Liver (tissue), 9 donors: ENCODE data around the gene BLVRA. TPM values are rescaled to one million over a fixed set of nuclear protein-coding genes. Genes with fewer than 3 reads are reported as not detected.

Experiments
- DNase-seq: peaks from one replicate; pipeline ENCODE4 v3.0.0-alpha.2; 2017; ENCODE audit warnings: low spot score
- H3K27ac ChIP-seq, 2 donors: one replicate each; pipeline ENCODE4 v1.7.0; 2013; ENCODE audit warnings: inconsistent platforms in 2 of 2, low read length in 2 of 2, control low read depth in 1 of 2, low read depth in 1 of 2, mild to moderate bottlenecking in 1 of 2
- H3K27me3 ChIP-seq, 4 donors: one replicate each; pipeline versions ENCODE4 v1.6.1 to v1.7.0; 2013; ENCODE audit warnings: low read length in 3 of 4, inconsistent platforms in 1 of 4, mild to moderate bottlenecking in 1 of 4, moderate library complexity in 1 of 4; ENCODE audit not compliant: control insufficient read depth in 4 of 4, insufficient read depth in 4 of 4
- H3K36me3 ChIP-seq, 4 donors: one replicate each; pipeline versions ENCODE4 v1.6.1 to v1.7.0; 2013; ENCODE audit warnings: low read length in 3 of 4, mild to moderate bottlenecking in 3 of 4, low read depth in 1 of 4, moderate library complexity in 1 of 4; ENCODE audit not compliant: control insufficient read depth in 4 of 4, insufficient read depth in 3 of 4
- H3K4me1 ChIP-seq, 4 donors: one replicate each; pipeline versions ENCODE4 v1.6.1 to v1.7.0; 2013; ENCODE audit warnings: low read length in 3 of 4, mild to moderate bottlenecking in 3 of 4, moderate library complexity in 1 of 4; ENCODE audit not compliant: control insufficient read depth in 4 of 4, insufficient read depth in 4 of 4
- H3K4me3 ChIP-seq, 3 donors: one replicate each; pipeline versions ENCODE4 v1.6.1 to v1.7.0; 2013; ENCODE audit warnings: low read length in 3 of 3, control low read depth in 1 of 3, low read depth in 1 of 3, mild to moderate bottlenecking in 1 of 3
- H3K9ac ChIP-seq, 2 donors: one replicate each; pipeline ENCODE4 v1.7.0; 2013; ENCODE audit warnings: low read length in 2 of 2, mild to moderate bottlenecking in 2 of 2, moderate library complexity in 2 of 2, control low read depth in 1 of 2, low read depth in 1 of 2
- H3K9me3 ChIP-seq, 4 donors: one replicate each; pipeline versions ENCODE4 v1.6.1 to v1.7.0; 2013; ENCODE audit warnings: low read length in 3 of 4; ENCODE audit not compliant: control insufficient read depth in 4 of 4
- ATF3 ChIP-seq: IDR thresholded peaks from 2 replicates; pipeline ENCODE4 v1.6.1; 2016; ENCODE audit warnings: antibody characterized with exemption
- EGR1 ChIP-seq, 2 donors: IDR thresholded peaks; 2 replicates each; pipeline ENCODE4 v1.6.1; 2016 to 2018; ENCODE audit warnings: antibody characterized with exemption in 2 of 2, low read depth in 2 of 2
- FOXA1 ChIP-seq: IDR thresholded peaks from 2 replicates; pipeline ENCODE4 v1.6.1; 2016; ENCODE audit warnings: antibody characterized with exemption
- FOXA2 ChIP-seq: IDR thresholded peaks from 2 replicates; pipeline ENCODE4 v1.6.1; 2016; ENCODE audit warnings: antibody characterized with exemption
- GABPA ChIP-seq, 2 donors: IDR thresholded peaks in 1 of 2; conservative IDR thresholded peaks in 1 of 2; 2 replicates each; pipeline ENCODE4 v1.6.1; 2016; ENCODE audit warnings: antibody characterized with exemption in 2 of 2, mild to moderate bottlenecking in 1 of 2, moderate library complexity in 1 of 2
- HNF4A ChIP-seq, 2 donors: conservative IDR thresholded peaks; 2 replicates each; pipeline ENCODE4 v1.6.1; 2016; ENCODE audit warnings: antibody characterized with exemption in 2 of 2, mild to moderate bottlenecking in 2 of 2
- HNF4G ChIP-seq: IDR thresholded peaks from 2 replicates; pipeline ENCODE4 v1.6.1; 2016; ENCODE audit warnings: antibody characterized with exemption
- JUND ChIP-seq, 2 donors: IDR thresholded peaks; 2 replicates each; pipeline ENCODE4 v1.6.1; 2016; ENCODE audit warnings: antibody characterized with exemption in 2 of 2
- NR2F2 ChIP-seq: IDR thresholded peaks from 2 replicates; pipeline ENCODE4 v1.6.1; 2016; ENCODE audit warnings: antibody characterized with exemption
- RAD21 ChIP-seq, 2 donors: IDR thresholded peaks; 2 replicates each; pipeline ENCODE4 v1.6.1; 2016; ENCODE audit warnings: antibody characterized with exemption in 2 of 2, mild to moderate bottlenecking in 2 of 2
- REST ChIP-seq: IDR thresholded peaks from 2 replicates; pipeline ENCODE4 v1.6.1; 2016; ENCODE audit warnings: antibody characterized with exemption, mild to moderate bottlenecking
- RXRA ChIP-seq, 2 donors: IDR thresholded peaks; 2 replicates each; pipeline ENCODE4 v1.6.1; 2017 to 2018; ENCODE audit warnings: antibody characterized with exemption in 2 of 2, mild to moderate bottlenecking in 1 of 2
- SP1 ChIP-seq: IDR thresholded peaks from 2 replicates; pipeline ENCODE4 v1.6.1; 2018; ENCODE audit warnings: antibody characterized with exemption, mild to moderate bottlenecking
- TAF1 ChIP-seq: conservative IDR thresholded peaks from 2 replicates; pipeline ENCODE4 v1.6.1; 2016; ENCODE audit warnings: antibody characterized with exemption, mild to moderate bottlenecking
- YY1 ChIP-seq: IDR thresholded peaks from 2 replicates; pipeline ENCODE4 v1.6.1; 2016; ENCODE audit warnings: antibody characterized with exemption, mild to moderate bottlenecking
- ZBTB33 ChIP-seq: IDR thresholded peaks from 2 replicates; pipeline ENCODE4 v1.6.1; 2016; ENCODE audit warnings: antibody characterized with exemption
- WGBS: extraction: QIAGEN DNeasy Blood & Tissue Kit; methylation state at CpG from one replicate; pipeline ENCODE4 v1.1.7; 2013; 5-methylcytosine and 5-hydroxymethylcytosine counted together
- polyA plus RNA-seq, 2 donors: library from polyadenylated mRNA; stranded (reverse) in 1 of 2; unstranded in 1 of 2; fragments of 200-250 nt in 1 of 2; fragments of >200 nt in 1 of 2; fragmentation: Nextera tagmentation in 1 of 2; extraction: Ambion mirVana in 1 of 2; gene quantifications; one replicate each; pipeline versions ENCODE4 v1.2.1 to v1.2.3, GENCODE V29; 2013 to 2015
- total RNA-seq, 2 donors: library from RNA; depleted of rRNA; stranded (reverse); fragments of >200 nt; gene quantifications; one replicate each; pipeline ENCODE4 v1.2.3, GENCODE V29; 2014
- donor health status: healthy.
- donor health status: healthy.
- donor health status: healthy.
- donor health status: healthy.
- donor health status: healthy.

The BLVRA gene
- total and polyA plus RNA-seq, 4 donors: 5.1 to 23.5 (median 6.8) TPM

- Histone ChIP-seq H3K9ac (peak overlapping the region; percentile 16 to 78), H3K27ac (peak overlapping the region in 1 of 2 donors; percentile 54), H3K27me3 (no peaks in the 10 kb centered on the region), H3K9me3 (no peaks in the 10 kb centered on the region), H3K4me3 (peak overlapping the region; percentile 58 to 85 (median 79)), H3K4me1 (peaks cover 0 to 10% (median 4%) of the 10 kb centered on the region in 4 donors), H3K36me3 (no peaks in the 10 kb centered on the region)
- 7% methylated on average over 56 of the region's 56 CpGs for WGBS
- TF ChIP-seq FOXA1: no peak
- TF ChIP-seq ZBTB33: no peak
- TF ChIP-seq YY1: no peak
- no peak for TF ChIP-seq HNF4A (conservative IDR thresholded peaks at IDR 0.05)
- no peak for TF ChIP-seq HNF4G
- TF ChIP-seq EGR1 (IDR thresholded peaks at IDR 0.05; ENCODE audit: low read depth in 2 of 2): no peak
- no peak for TF ChIP-seq FOXA2
- no peak for TF ChIP-seq RXRA (IDR thresholded peaks at IDR 0.05)
- TF ChIP-seq REST: no peak
- no peak for TF ChIP-seq SP1
- DNase-seq: peak; percentile 76
These were observed 573 bp downstream of the BLVRA start for GRCh38 chr7:43758822-43759683.

GRCh38 chr7:43760861-43761260 lies 2.4 kb downstream of the BLVRA start:
- no peak for TF ChIP-seq FOXA2
- no peak for TF ChIP-seq HNF4G
- TF ChIP-seq GABPA (IDR thresholded peaks at IDR 0.05 in 1 of 2, conservative IDR thresholded peaks at IDR 0.05 in 1 of 2): no peak
- TF ChIP-seq REST: no peak
- TF ChIP-seq ATF3: no peak
- no peak for TF ChIP-seq NR2F2
- TF ChIP-seq FOXA1: no peak
- no peak for TF ChIP-seq JUND (IDR thresholded peaks at IDR 0.05)
- no peak for TF ChIP-seq YY1
- TF ChIP-seq SP1: no peak
- TF ChIP-seq RAD21 (IDR thresholded peaks at IDR 0.05): no peak
- TF ChIP-seq ZBTB33: no peak
- TF ChIP-seq TAF1: no peak
- no peak for TF ChIP-seq RXRA (IDR thresholded peaks at IDR 0.05)
- TF ChIP-seq HNF4A (conservative IDR thresholded peaks at IDR 0.05): no peak
- Histone ChIP-seq H3K9me3 (no peaks in the 10 kb centered on the region), H3K27ac (no peak overlapping the region), H3K36me3 (no peaks in the 10 kb centered on the region), H3K4me3 (no peak overlapping the region), H3K4me1 (peaks cover 0 to 13% (median 5%) of the 10 kb centered on the region in 4 donors), H3K27me3 (no peaks in the 10 kb centered on the region), H3K9ac (no peak overlapping the region)
- WGBS: 94% methylated on average over 5 of the region's 5 CpGs
- DNase-seq: no peak
